Hindlimb muscle (tissue), 1 donor: ENCODE measurements around the gene CHKB. TPM values are rescaled to one million over a fixed set of nuclear protein-coding genes. Genes with fewer than 3 reads are reported as not detected.

Experiments used
- DNase-seq: peaks from one replicate; pipeline ENCODE4 v3.0.0-alpha.2; 2013
- polyA plus RNA-seq: library from polyadenylated mRNA; unstranded; fragments of 120-200 nt; gene quantifications from one replicate; pipeline ENCODE4 v1.2.1, GENCODE V29; 2013; ENCODE audit not compliant: insufficient read length

The CHKB gene
- polyA plus RNA-seq, 1 donor: 52.7 TPM

DNA sequence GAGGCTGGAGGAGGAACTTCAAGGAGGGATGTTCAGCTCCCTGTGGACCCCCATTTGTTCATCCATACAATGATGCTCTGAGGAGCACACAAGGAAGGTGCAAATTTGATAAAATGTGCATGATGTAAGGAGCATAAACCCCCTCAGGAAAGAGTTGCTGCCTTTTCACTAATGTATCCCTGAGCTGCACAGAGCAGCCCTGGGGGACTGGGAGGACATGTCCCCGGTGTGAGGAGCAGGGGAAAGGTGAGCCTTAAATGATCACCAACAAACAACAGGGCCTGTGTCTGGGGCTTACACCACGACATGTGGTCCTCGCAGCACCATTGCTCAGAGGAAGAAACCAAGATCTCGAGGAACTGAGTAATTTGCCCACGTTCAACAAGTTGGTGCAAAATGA, 14.4 kb upstream of the CHKB start:
- DNase-seq: no peak

- no peak for DNase-seq
These were observed 12.5 kb upstream of the CHKB start for GRCh38 chr22:50595189-50595588.

- DNase-seq: no peak
These were observed 4.8 kb upstream of the CHKB start for GRCh38 chr22:50587407-50587806.

DNA sequence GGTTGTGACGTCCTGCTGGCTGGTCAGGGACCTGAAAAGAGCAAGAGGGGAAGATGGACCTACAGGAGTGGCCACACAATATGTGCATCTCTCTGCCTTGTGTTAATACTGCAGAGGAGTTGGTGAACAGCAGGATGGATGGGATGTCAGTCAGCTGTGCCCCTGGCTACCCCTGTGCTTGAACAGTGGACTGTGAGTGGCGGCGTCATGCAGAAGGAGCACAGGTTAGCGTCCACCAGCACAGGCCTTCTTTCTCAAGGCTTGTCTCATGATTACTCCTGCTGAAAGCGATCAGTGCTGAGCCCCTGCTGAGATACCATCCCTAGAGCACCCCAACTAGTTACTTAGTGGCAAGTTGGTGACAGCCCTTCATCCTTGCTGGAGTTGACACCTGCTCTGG, 3.8 kb upstream of the CHKB start:
- DNase-seq: no peak

- DNase-seq: no peak
These were observed 3.1 kb upstream of the CHKB start for GRCh38 chr22:50585781-50586180.

DNA sequence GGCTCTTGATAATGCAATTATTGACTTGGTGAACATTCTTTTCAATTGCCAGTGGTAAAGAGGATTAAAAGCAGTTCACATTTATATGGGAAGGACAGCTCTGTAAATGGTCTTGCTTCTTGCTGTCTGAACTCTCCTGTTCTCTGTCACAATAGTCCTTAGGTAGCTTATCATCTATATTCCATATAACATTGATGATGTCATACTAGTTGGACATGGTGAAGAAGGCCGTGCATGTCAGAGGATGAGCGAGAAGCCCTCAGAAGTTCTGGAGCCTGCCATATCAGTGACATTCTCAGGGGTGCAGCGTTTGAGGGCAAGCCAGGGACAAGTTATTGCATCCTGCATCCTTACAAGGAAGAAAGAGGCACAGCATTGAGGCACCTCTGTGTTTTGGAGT, 2.6 kb upstream of the CHKB start:
- no peak for DNase-seq

GRCh38 chr22:50584106-50585096, 1.8 kb upstream of the CHKB start:
- no peak for DNase-seq

GRCh38 chr22:50583294-50583861, 729 bp upstream of the CHKB start:
- no peak for DNase-seq

- DNase-seq: no peak
These were observed 628 bp downstream of the CHKB start for GRCh38 chr22:50581950-50582492.

DNA sequence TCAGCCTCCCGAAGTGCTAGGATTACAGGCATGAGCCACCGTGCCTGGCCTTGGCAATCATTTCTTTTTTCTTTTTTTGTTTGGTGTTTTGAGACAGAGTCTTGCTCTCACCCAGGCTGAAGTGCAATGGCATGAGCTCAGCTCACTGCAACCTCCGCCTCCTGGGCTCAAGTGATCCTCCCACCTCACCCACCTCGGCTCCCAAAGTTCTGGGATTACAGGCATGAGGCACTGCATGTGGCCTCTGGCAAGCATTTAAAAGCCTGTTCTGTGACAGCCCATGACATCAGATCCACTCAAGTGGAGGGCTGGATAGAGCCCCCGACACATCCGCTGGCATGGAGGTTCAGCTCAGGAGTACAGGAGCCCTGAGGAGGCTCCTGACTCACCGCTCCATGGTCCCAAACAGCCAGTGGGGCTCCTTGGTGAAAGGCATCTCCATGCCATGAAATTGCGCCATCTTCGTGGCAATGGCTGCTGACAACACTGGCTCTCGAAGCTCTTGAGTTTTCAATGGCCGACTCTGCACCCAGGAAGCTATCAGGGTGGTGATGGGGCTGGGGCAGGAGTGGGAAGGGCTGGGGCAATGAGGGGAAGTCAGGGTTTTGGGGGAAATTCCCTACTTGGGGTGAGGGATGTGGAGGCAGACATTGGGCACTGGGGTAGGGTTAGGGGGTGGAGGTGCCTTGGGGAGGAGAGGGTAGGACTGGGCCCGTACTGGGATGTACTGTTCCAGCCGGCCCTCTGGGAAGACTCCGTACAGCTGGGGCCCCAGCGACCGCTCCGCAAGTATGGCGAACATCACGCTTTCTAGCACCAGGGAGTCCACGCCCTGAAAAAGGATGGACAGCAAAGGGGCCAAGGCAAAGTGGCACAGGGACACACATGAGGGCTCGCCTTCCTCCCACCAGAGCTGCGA, 1.4 kb downstream of the CHKB start:
- no peak for DNase-seq

DNA sequence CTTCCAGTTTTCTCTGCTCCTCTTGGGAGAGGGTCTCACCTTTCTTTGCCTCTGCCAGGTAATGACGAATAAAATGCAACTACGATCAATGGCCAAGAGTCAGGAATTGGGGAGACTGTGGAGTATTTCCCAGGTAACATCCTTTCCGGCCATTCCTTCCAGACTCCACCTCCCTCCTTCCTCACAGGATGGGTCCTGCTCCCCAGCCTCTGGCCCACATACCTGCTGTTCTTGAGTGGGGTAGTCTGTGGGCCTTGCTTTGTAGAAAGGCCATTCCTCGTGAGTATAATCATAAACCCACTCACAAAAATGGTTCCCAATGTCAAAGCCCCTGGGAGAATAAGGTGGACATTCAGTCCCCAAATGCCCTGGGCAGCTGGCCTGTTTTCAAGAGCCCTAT, 2.9 kb downstream of the CHKB start:
- no peak for DNase-seq

DNA sequence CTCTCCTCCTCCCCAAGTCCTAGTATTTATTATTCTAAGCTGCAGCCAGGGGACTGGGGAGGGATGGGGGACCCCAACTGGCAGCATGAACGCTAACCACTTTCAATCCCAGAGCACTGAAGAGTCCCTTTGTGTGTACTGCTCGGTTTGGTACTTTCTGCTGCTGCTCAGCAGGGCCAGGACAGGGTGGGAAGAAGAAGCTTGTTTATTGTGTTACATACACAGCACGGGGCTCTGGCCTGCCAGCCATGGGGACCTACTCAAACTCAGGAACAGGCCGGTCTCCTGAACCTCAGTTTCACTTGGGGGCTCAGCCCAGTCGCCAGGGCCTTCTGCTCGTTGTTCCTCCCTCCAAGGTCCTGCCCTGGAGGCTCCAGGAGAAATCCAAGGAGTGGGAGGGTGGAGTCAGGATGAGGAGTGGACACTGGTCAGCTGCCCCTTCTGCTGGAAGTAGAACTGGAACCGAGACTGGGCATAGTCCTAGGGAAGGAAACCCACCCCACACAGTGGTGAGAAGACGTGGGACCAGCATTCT, 3.8 kb downstream of the CHKB start:
- no peak for DNase-seq

DNA sequence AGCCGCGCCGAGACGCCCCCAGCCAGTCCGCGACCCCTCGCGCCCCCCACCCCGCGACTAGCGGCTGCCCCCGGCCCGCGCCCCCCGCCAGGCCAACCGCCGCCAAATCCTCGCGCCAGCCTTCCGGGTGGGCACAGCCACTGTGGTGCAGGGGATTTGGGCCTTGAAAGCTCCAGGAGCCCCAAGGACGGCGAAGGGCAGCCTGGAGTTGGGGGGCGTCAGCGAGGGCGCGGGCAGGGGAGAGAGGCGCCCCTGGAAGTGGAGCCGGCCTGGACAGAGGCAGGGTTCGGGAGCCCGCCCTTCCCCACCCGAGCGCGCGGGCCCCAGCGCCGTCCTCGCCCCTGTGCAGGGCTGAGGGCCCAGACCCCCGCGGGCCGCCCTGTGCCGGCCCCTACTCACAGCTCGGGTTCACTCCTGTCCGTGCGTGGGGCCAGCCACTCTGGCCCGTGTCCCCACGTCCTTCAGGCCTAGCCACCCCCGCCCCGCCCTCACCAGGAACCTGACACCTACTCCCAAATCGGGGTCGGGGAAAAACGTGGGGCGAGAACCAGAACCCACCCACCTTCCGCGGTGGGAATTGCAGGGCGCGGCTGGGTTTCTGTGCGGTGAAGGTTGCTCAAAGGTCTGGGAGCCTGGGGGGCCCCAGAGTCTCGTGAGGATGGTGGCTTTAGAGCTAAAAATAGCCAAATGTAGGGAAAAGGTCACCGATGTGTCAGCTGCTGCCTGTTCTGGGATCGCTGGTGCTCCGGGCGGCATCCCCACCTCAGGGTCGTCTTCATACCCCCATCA, 4.5 kb downstream of the CHKB start, which contains the start of gene CPT1B:
Gene CPT1B, minus strand, starts transcription at position 441 of the 789 bp plus-strand sequence. CDS start 512 bp downstream, outside the sequence.
- DNase-seq: no peak

GRCh38 chr22:50577697-50577986, 5.0 kb downstream of the CHKB start:
- DNase-seq: no peak

DNA sequence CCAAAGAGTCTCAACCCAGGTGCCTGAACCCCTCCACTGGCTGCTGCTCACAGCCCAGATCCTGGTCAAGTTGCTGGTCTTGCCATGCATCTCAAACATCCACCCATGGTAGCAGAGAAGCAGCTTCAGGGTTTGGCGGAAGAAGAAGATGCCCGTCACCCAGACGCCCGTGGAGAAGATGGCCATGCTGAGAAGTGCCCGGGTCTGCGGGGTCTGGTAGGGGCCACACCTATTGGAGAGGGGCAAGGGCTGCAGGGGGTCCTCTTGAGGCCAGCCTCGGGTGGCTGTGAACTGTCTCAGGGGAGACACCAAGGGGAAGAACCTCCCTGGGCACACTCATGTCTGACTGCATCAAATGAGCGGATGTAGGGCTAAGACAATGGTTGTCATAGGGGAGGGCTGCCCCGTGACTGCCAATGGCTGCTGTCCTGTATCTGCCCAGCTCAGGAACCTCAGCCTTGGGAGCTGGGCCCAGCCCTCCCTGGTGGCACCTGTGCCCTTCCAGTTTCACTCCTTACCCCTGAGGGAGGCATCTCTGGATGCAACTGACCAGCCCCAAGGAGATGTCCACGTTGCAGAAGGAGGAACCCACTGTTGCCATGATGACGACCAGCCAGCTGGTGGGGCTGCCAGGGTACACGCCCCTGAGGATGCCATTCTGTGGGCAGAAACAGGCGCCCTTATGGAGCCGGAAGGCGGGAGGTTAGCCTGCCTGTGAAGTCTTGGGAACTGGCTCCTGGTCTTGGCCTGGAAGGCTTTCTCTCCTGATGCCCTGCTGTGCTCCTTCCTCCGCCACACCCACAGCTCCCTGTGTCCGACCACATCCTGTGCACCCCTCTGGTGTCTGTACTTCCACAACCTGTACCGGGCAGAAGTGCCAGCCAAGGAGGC, 5.6 kb downstream of the CHKB start:
- no peak for DNase-seq

DNA sequence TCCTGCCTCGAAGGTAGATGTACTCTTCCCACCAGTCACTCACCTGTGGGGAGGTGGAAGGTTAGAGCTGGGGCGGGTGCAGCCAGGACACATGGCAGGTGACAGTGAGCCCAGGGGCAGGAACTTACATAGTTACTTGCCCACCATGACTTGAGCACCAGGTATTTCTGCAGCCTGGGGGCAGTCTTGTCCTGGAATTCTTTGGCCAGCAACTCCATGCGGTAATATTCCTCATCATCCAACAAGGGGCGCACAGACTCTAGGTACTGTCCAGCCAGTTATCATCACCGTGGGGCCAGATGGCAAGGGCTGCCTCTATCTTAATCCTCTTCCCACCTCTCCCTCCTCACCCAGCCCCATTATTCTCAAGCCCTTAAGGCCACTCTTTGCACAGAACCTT, 6.6 kb downstream of the CHKB start:
- DNase-seq: no peak

DNA sequence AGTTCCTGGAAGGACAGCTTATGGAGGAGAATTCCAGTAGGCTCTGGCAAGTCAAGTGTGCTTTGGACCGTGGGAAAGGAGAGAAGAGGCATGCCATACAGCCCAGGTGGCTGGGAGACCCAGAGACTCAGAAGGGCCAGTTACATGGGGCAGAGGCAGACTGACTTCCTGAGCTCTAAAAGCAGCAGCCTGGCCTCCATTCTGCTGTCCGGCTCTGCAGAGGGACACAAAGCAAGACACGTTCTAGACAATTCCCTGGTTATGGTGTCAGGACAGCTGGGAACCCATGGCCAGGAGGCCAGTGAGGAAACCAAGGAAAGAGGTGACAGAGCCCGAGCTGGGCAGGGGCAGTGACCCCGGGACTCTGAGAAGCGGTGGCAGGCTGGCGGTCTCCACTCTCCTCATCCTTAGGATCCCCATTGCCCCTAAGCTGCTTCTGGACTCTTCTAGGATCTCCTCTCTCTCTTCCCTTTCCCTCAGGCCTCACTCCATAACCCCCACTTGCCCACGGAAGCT, 7.2 kb downstream of the CHKB start:
- DNase-seq: no peak

GRCh38 chr22:50574383-50574755, 8.3 kb downstream of the CHKB start:
- no peak for DNase-seq

DNA sequence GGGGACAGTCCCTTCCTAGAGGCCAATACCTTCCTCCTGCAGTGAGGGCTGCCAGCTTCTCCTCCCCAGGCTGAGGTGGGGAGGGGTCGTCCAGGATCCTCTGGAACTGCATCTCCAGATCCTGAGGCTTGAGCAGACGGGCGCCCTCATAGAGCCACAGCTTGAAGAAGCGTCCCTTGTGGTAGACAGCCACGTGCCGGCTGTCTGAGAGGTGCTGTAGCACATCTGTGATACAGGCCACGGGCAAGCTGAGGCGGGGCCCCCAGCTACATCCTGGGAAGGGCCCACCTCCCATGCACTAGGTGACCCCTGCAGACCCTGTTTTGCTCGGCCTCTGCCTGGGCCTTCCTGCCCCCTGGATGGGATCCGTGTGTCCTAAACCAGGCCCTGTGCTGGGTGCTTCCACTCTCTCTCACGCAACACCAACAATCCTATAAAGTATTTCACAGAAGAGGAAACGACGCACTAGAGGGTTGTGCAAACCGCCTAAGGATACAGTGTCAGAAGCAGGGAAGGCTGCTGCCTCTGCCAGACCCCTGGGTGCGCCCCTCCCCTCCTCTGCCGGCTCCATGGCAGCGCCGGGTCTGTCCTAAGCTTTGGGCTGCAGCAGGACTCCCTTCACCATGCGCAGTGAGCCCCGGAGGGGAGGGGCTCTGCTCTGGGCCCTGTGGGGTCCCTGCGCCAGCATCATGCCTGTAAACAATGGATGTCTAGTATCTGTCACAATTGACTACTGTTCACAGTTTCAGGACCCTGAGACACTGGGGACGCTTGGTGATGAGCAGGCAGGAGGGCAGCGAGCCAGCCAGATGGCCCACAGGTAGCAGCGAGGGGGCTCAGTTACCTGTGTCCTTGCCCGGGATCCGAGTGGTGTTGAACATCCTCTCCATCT, 8.9 kb downstream of the CHKB start:
- no peak for DNase-seq
